ENCODE data around the gene CEP41.

GRCh38 chr7:130349911-130350782 lies 90.7 kb downstream of the CEP41 start:
- no peak for TF ChIP-seq EP300 (IDR thresholded peaks at IDR 0.05)
- no peak for TF ChIP-seq NFE2L2 (conservative IDR thresholded peaks at IDR 0.05; ENCODE audit: low read length)
- TF ChIP-seq CHD2 (IDR thresholded peaks at IDR 0.05; ENCODE audit: low read length, partially characterized antibody), result no peak
- no peak for TF ChIP-seq REST (IDR thresholded peaks at IDR 0.05)
- TF ChIP-seq CTCF (IDR thresholded peaks at IDR 0.05), result no peak
- no peak for TF ChIP-seq RARB (CRISPR knock-in tag; IDR thresholded peaks at IDR 0.05)
- TF ChIP-seq ZSCAN20 (CRISPR knock-in tag; IDR thresholded peaks at IDR 0.05), result no peak
- no peak for TF ChIP-seq RAD21 (conservative IDR thresholded peaks at IDR 0.05 in 1 of 2, IDR thresholded peaks at IDR 0.05 in 1 of 2)
- no peak for TF ChIP-seq JUN (IDR thresholded peaks at IDR 0.05)
- TF ChIP-seq E2F6 (IDR thresholded peaks at IDR 0.05; ENCODE audit: borderline replicate concordance, low read depth), result no peak
- no peak for TF ChIP-seq POLR2A (IDR thresholded peaks at IDR 0.05; ENCODE audit: low read length)
- no peak for TF ChIP-seq TP53 (CRISPR knock-in tag; IDR thresholded peaks at IDR 0.05)
- TF ChIP-seq CBX2 (IDR thresholded peaks at IDR 0.05; ENCODE audit: borderline replicate concordance, low read depth), result no peak
- no peak for TF ChIP-seq CHD4 (IDR thresholded peaks at IDR 0.05; ENCODE audit: borderline replicate concordance)
